Endothelial cell of umbilical vein (primary cell): ENCODE data around the gene DHDH.

ENCODE experiments used
- CTCF ChIP-seq, 2 donors: IDR thresholded peaks; 1 replicate in 1 of 2; 2 replicates in 1 of 2; pipeline ENCODE4 v1.5.1; 2011; ENCODE audit warnings: low read length in 2 of 2, mild to moderate bottlenecking in 2 of 2, moderate library complexity in 2 of 2, control low read depth in 1 of 2, inconsistent platforms in 1 of 2, low read depth in 1 of 2; ENCODE audit not compliant: insufficient read depth in 1 of 2; ENCODE audit errors: extremely low read depth in 1 of 2
- POLR2A ChIP-seq: IDR thresholded peaks from 2 replicates; pipeline ENCODE4 v1.6.1; 2012; ENCODE audit warnings: low read depth, mild to moderate bottlenecking, control low read depth, low read length

- TF ChIP-seq CTCF (IDR thresholded peaks at IDR 0.05; ENCODE audit: extremely low read depth in 1 of 2, insufficient read depth in 1 of 2, low read depth in 1 of 2, low read length in 2 of 2) (no peak), POLR2A (no peak)
Measured at GRCh38 chr19:48926909-48927308, 6.6 kb upstream of the DHDH start.
